Activated naive CD4-positive, alpha-beta T cell treated with anti-CD3 and anti-CD28 coated beads, Interleukin-2, amount 50 U/mL, for 16 hours (primary cell): ENCODE data around the gene LIN9.
"Not testable (repeated sequence)": the region's sequence is repeated elsewhere in the genome, so short reads cannot be mapped to it uniquely, and the experiment has no call there.

ENCODE experiments used
- DNase-seq: peaks from one replicate; pipeline ENCODE4 v3.0.0-alpha.2; 2020

Gene LIN9

DNA sequence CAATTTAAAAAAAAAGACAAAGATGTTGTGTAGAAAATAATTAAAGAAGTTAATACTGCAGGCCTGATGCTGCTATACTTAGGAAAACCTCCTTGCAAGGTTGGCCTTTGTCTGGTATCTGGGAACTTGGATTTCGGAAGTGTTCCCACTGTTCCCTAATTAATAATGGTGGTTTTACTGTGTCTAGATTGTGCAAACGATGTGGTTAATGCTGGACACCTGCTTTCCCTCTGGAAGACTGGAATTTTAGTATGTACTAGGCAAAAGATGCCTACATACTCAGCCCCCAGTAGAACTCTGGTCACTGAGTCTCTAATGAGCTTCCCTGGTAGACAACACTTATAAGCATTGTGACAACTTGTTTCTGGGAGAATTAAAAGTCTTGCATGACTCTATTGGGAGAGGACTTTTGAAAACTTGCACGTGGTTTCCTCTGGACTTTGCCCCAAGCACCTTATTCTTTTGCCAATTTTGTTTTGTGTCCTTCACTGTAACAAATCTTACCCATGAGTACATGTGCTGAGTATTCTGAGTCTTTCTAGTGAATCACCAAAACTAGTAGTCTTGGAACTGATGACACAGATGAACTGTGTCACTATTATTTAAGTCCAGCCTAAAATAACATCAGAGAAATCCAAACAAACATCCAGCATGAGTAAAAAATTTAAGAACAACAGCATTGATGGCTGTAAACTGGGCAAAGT, 40.4 kb downstream of the LIN9 start:
- DNase-seq: no peak

DNA sequence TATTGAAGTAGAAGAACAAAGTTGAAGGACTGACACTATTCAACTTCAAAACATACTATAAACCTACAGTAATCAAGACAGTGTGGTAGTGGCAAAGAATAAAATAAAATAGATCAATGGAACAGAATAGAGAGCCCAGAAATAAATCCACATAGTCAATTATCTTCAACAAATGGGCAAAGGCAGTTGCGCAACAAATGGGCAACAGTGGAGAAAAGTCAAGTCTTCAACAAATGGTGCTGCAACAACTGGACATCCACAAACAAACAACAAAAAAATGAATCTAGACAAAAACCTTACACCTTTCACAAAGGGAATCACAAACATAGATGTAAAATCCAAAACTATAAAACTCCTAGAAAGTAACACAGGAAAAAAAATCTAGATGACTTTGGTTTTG, 47.1 kb downstream of the LIN9 start:
- DNase-seq: no peak

DNA sequence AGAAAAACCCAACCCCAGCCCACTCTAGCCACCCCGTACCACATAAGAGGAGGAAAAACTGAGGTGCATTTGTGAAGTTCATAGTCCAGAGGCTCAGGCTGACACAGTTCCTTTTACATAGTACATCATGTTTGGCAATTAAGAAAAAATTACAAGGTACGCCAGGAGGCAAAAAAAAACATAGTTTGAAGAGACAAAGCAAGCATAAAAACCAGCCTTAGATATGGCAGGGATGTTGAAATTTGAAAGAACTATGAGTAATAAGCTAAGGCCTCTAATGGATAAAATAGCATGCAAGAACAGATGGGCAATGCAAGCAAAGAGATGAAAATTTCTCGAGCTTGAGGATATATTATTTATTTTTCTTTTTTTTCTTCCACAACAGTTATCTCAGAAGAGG, 53.6 kb downstream of the LIN9 start:
- no peak for DNase-seq

DNA sequence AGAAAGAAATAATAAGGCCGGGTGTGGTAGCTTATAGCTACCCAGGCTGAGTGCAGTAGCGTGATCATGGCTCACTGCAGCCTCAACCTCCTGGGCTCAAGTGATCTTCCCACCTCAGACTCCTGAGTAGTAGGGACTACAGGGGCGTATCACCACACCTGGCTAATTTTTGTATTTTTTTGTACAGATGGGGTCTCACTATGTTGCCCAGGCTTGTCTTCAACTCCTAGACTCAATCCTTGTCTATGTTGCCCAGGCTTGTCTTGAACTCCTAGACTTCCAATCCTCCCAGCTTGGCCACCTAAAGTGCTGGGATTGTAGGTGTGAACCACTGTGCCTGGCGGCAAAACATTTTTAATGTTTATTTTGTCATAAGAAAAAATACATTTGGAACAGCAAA, 55.0 kb downstream of the LIN9 start:
- DNase-seq: no peak

DNA sequence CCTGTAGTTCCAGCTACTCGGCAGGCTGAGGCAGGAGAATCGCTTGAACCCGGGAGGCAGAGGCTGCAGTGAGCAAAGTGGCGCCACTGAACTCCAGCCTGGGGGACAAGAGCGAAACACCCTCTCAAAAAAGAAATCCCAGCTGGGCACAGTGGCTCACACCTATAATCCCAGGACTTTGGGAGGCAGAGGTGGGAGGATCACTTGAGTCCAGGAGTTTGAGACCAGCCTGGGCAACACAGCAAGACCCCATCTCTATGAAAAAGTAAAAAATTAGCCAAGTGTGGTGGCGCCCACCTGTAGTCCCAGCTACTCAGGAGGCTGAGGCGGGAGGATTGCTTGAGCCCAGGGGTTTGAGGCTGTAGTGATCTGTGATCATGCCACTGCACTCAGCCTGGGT, 56.1 kb downstream of the LIN9 start:
- not testable (repeated sequence) for DNase-seq

DNA sequence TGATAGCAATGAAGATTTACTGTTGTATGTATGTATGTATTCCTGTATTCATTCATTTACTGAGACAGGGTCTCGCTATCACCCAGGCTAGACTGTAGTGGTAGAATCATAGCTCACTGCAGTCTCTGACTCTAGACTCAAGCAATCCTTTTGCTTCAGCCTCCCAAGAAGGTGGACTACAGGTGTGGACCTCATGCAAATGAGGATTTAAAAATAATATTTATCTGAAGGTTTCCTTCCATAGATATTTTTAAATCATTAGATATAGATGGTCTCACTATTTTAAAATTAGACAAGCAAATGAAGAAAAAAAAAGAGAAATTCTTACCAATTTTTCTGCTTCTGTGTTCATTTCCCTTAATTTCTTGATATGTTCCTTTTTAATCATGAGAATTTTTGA, 58.5 kb downstream of the LIN9 start:
- DNase-seq: no peak

DNA sequence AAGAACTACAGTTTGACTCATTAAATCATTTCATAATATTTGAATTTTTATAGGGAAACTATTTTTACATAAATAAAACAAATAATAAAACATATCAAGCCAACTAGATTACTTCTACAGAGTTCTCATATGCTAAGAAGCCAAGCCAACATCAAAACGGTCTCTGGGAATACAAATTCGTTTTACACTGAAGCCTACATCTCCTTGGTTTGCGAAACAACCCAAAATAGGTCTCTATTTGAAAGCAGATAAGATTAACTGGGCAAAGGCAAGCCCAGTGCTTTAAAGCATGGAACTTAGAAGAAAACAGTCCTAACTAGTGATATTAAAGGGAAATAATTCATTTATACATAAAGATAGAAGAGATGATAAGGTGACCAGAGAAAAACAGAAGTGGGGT, 60.2 kb downstream of the LIN9 start:
- DNase-seq: no peak

DNA sequence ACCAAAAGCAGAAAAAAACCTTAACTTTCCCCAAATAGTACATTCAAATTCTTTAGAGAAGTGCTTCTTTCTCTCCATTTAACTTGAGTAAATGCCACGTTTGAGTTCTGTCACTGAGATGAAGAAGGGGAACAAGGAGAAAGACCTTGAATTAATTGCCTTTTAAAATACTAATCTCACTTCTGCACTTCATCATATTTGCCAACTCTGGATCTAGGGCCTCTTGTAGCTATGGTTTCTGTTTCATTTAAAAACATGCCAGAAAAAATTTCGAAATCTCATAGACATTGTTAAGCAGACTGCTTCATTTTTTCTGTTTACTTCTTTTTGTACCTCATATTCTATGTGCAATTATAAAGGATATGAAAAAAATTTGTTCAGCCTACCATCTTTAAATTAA, 60.9 kb downstream of the LIN9 start:
- DNase-seq: no peak

DNA sequence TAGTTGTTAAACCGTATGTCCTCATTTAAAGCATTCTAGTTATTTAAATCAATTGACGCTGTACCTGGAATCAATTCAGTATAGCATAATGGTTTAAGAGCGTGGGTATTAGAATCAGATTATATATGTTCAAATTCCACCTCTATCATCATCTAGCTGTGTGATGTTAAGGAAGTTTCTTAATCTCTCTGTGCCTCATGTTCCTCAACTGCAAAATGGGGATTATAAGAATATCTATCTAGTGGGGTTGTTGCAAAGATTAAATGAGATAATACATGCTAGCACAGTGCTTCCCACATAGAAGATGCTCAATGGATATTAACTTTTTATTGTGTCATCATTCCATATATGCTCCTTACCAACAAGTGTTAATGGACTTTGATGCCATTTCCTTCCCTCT, 69.5 kb downstream of the LIN9 start:
- no peak for DNase-seq

DNA sequence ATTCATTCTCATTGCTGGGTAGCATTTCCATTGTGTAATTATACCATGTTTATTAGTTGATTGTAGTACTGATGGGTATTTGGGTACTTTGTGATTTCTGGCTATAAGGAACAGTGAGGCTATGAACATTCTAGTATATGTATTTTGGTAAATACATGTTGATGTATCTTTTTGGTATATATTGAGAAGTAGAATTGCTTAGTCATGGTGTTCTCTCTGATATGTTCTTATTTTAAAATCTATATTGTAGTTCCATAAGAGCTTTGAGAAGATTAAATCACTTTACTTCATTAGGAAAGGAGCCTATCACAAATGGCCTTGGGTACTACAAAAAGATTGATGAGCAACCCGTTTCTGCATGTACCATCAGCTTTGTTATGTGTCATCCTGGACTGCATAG, 72.1 kb downstream of the LIN9 start:
- no peak for DNase-seq

DNA sequence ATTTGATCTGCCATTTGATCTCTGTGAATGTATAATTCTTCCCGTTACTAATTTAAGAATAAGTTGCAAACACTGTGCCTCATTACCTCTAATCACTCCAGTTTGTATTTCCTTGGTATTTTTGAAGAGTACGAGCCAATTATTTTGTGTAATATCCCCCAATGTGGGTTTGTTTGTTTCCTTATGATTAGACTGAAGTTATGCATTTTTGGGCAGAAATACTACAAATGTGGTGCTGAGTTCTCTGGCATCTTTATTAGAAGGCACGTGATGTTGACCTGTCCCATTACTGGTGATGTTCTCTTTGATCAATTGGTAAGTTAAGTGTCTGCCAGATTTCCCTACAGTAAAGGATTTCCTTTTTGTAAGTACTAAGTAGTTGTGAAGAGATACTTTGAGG, 75.2 kb downstream of the LIN9 start:
- DNase-seq: no peak

DNA sequence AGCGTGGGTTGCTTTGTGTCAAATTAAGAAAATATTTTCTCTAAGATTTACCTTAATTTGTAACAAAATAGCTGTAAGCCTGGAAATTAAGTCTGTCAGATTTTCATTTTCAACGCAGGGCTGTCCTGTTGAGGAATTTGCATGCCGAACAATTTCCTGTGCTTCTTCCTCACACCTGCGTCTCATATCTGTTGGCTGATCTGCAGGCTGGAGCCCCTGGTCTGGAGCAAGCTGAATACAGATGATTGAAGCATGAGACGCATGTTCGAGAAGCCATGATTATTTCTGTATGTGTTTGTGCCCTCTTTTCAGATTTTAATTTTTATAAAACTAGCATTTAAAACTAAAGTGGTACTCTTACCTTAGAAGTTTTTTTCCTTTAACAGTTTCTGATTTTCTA, 75.7 kb downstream of the LIN9 start:
- no peak for DNase-seq

DNA sequence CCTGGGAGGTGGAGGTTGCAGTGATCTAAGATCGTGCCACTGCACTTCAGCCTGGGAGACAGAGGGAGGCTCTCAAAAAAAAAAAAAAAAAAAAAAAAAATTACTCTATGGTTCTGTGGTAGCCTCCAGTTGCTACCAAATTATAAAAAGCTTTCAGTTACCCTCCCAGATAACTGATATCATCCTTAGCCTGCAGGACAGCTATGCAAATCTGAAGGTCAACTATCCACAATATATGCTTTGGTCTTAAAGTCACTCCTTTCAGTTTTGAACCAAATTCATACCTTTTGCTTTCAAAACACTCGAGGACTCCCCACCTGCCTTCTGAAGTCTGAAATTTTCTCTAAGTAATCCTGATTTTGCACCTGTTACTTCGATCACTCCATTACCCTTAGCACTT, 82.4 kb downstream of the LIN9 start:
- no peak for DNase-seq

DNA sequence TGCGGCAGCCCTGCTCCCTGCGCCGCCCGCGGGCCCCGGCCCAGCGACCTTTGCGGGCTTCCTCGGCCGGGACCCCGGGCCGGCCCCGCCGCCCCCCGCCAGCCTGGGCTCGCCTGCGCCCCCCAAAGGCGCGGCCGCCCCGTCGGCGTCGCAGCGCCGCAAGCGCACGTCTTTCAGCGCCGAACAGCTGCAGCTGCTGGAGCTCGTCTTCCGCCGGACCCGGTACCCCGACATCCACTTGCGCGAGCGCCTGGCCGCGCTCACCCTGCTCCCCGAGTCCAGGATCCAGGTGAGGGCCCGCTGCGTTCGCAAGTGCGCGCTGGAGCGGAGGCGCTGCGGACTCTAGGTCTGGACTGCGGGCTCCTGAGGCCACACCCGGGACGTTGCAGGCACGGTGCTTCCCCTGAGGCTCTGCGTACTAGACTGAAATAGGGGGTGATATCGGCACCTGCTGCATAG, 85.1 kb downstream of the LIN9 start:
- DNase-seq: no peak

DNA sequence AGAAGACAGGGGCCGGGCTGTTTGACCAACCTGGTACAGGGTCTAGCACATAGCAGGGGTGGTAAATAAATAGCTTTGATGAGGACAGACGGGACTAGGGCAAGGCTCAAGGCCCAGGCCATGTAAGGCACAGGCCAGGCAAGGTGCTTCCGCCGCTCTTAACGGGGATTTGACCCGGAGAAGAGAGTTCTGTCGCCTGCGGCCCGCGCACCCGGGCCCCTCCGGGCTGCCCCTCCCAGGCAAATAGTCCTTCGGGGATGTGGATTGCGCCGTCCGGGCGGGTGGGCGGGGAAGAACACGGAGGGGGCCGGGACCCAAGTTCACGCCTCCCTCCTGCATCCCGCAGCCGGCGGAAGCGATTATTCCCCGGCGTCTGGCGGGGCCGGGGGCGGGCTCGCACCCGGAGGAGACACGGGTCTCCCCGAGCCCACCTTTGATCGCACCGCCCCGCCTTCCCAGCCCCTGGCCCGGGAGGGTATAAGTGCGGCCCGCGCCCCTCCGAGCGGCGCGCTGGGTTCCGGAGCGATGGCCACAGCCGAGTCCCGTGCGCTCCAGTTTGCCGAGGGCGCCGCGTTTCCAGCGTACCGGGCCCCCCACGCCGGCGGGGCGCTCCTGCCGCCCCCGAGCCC, 85.7 kb downstream of the LIN9 start, which contains the start of gene MIXL1:
Gene MIXL1 (plus strand): TSS at position 508 of the 629 bp plus-strand sequence. CDS start 18 bp downstream, at position 526.
- no peak for DNase-seq

DNA sequence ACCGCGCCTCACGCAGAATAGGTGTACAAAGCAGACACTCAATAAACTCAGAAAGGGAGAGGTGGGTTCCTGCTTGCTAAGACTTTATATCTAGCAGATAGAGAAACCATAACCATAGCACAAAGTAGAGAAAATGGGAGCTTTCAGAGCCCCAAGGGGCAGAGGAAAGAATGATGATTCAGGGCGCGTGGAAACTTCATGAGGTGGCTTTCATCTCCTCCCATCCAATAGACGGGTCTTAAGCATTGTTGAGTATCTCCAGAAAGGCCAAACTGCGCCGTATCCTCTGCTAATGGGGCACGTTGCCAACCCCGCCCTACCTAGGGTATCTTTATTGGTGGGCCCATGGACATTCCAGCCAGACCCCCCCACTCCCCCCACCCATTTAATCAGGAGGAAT, 86.3 kb downstream of the LIN9 start:
- DNase-seq: no peak

DNA sequence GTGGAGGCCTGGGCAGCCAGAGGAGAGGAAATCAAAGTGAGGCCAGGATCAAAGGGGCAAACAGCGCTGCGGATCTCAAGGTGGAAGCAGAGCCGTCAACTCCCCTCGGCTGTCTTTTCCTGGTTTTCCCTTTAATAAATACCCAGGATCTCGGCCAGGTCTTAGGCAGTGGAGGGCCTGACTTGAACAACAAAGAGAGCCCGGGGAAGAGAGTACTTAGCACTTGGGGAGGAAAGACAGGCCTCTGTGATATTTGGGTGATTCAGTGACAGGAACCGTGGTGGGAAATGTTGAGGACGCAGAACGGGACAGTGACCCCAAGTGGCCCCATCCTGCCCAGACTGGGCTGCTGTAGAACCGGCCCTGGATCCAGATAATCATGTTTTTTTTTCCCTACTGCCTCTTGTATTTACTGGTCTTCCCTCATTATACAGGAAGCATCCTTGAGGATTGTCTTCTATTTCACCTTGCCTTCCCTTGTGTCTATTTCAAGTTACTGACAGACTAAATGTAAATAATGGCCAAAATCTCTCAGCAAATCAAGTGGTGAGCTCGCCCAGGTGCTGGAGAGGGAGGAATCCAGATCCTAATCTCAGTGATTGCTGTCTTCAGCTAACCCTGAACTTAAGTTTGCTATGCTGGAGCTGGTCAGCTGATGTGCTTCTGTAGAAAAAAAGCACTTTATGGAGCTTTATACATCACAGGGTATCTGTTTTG, 88.3 kb downstream of the LIN9 start:
- DNase-seq: no peak

DNA sequence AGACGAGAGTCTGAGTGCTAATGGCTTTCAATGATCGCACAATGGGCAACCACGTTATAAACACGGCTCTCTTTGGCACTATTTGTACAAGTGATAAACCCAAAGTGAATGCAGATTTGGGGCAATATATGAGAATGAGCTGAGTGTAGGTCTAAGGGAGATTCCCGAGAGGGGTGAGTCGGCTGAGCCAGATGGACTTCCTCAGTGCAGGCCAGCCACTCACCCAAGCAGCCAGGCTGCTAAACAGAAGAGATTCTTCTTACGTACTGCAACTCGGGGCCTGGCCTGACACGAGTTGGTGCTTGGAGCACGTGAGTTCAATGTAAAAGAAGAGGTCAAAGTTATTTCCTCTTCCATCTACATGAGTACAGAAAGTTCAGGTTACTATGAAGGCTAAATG, 91.7 kb downstream of the LIN9 start:
- no peak for DNase-seq

DNA sequence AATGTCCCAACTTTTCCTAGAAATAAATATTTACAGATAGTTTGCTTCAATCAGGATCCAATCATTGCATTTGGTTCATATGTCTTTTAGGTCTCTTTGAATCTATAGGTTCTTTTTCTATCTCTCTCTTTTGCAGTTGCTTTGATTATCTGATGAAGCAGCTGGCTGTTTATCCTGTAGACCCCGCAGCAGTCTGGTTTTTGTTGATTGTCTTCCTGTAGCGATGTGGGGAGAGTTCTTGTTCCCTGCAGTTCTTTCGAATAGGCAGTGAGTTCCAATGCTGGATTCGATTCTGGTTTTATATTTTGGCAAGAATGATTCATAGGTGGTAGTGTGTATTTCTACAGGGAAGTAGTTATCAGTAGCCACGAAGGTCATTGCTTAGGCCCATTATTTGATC, 92.9 kb downstream of the LIN9 start:
- no peak for DNase-seq

DNA sequence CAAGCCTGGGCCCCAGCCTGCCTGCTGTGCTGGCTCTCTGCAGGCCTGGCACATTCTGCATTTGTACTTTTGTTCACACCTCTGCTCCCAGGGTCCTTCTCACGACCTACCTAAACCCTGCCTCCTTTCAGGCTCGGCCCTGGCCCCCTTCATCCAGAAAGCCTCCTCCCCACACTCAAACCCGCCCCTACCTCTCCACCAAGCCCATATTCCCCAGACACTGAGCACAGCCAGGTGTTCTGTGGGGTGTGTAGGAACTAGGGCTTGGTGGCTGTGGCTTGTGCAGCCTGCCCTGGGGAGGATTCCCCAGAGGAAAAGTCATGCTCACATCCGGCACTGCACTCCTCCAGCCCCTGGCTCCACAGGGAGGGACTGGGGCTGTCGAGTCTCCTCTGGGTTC, 93.7 kb downstream of the LIN9 start:
- DNase-seq: no peak

DNA sequence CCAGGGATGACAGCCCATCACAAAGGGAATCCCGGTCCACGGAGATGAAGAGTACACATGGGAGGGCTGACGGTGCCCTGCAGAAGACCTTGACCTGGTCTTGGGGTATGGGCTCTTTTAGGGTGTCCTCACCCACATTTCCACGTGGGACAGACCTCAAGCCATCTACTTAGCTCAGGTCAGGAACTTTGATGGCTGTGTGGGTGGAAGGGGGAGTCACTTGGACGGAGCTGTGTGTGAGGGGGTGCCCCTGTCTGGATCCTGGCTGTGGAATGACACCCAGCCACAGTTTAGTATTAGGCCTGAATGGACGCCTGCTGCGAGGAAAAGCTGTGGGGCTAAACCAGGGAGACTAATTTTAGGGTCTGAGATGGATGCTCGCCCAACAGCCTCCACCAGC, 96.4 kb downstream of the LIN9 start:
- DNase-seq: no peak

DNA sequence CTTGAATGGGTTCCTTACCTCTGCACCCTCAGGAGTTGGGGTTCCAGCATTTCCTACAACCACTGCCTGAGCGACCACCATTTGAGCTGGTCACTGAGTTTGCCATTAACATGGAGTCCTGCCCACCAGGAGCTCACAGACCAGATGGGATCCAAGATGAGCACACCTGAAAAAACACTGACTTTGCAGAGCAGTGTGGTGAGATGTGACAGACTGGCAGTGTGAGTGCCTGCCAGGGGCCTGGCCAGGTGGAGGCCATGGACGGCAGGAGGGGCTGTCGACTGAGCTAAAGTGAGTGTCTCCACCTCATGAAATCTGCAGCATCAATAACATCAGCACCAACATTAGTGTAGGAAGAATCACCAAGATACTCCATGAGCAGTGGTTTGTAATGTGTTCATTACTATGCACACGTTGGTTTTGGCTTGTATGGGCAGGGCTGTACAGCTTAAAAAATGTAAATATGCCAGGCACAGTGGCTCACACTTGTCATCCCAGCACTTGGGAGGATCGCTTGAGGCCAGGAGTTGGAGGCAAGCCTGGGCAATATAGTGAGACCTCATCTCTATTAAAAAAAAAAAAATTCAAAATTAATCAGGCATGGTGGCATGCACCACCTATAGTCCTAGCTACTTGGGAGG, 97.7 kb downstream of the LIN9 start:
- DNase-seq: no peak

DNA sequence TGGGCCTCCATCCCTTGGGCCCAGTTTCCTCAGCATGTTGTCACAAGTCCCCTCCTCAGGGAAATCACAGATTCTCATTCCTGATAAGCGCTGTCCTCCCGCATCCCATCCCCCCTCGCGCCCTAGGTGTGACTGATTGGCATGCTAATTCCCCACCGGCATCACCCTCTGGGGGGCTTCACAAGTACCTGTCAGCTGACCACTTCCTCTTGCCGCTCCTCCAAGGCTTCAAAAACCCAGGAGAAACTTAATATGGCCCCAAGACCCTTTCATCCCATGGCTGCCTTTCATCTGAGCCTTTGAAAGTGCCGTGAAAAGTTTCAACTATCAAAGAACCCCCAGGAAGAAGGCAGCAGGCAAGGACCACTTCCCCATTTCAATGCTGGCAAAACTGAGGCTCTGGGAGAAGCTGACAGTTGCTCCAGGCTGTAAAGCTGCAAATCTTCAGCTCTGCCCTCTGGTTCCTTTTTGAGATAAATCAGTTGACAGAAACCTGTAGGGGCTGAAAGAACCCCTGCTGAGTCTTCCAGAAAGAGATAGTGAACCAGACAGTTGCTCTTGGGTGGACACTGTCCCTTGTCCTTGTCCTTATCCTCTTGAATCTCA, 98.3 kb downstream of the LIN9 start:
- DNase-seq: no peak
